ENCODE results near the gene OSBPL8.

- TF ChIP-seq, protein P1, sequence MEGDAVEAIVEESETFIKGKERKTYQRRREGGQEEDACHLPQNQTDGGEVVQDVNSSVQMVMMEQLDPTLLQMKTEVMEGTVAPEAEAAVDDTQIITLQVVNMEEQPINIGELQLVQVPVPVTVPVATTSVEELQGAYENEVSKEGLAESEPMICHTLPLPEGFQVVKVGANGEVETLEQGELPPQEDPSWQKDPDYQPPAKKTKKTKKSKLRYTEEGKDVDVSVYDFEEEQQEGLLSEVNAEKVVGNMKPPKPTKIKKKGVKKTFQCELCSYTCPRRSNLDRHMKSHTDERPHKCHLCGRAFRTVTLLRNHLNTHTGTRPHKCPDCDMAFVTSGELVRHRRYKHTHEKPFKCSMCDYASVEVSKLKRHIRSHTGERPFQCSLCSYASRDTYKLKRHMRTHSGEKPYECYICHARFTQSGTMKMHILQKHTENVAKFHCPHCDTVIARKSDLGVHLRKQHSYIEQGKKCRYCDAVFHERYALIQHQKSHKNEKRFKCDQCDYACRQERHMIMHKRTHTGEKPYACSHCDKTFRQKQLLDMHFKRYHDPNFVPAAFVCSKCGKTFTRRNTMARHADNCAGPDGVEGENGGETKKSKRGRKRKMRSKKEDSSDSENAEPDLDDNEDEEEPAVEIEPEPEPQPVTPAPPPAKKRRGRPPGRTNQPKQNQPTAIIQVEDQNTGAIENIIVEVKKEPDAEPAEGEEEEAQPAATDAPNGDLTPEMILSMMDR (IDR thresholded peaks at IDR 0.05): no peak
- TF ChIP-seq POLR2AphosphoS5 (IDR thresholded peaks at IDR 0.05): no peak
These were observed 247.8 kb downstream of the OSBPL8 start for GRCh38 chr12:76311796-76312195.

Data from breast epithelium (tissue), 3 donors.